MCF 10A (cell line): ENCODE results near the gene NSUN3. TPM values are rescaled to one million over a fixed set of nuclear protein-coding genes. Genes with fewer than 3 reads are reported as not detected.
A peak's percentile ranks its signal among the peaks of the same experiment; 100 is the strongest.
"Not testable (repeated sequence)": the region's sequence is repeated elsewhere in the genome, so short reads cannot be mapped to it uniquely, and the experiment has no call there.

Experiments
- BruUV-seq: library from RNA; stranded (reverse); fragments of 400-500 nt; replicated peaks from 2 replicates; lab custom pipeline; 2021; lab: Mats Ljungman, UMichigan
- CTCF ChIA-PET: fragments of 300-600 bp; sonication (Branson Sonifier 250); formaldehyde crosslinking; extraction: SDS; loops from one replicate; lab custom pipeline; 2021; ENCODE audit warnings: antibody characterized with exemption, inconsistent platforms; lab: Yijun Ruan, JAX
- POLR2A ChIA-PET: fragments of 300-600, 350-650 bp; sonication (Branson Sonifier 250); formaldehyde crosslinking; extraction: SDS; loops from one replicate; lab custom pipeline; 2020; ENCODE audit warnings: antibody characterized with exemption, inconsistent platforms; lab: Yijun Ruan, JAX
- DNase-seq: peaks from one replicate; pipeline ENCODE4 v3.0.0-alpha.2; 2018; ENCODE audit not compliant: unreplicated experiment
- H3K27ac Mint-ChIP-seq: one replicate; pipeline ENCODE4 v1.8.0; 2022; ENCODE audit warnings: mild to moderate bottlenecking, low read depth, mixed read lengths; ENCODE audit not compliant: unreplicated experiment
- H3K27me3 Mint-ChIP-seq: one replicate; pipeline ENCODE4 v1.8.0; 2022; ENCODE audit warnings: mixed read lengths; ENCODE audit not compliant: insufficient read depth, unreplicated experiment
- H3K36me3 Mint-ChIP-seq: one replicate; pipeline ENCODE4 v1.8.0; 2022; ENCODE audit warnings: mild to moderate bottlenecking, moderate library complexity, mixed read lengths; ENCODE audit not compliant: insufficient read depth, unreplicated experiment
- H3K4me1 Mint-ChIP-seq: one replicate; pipeline ENCODE4 v1.8.0; 2022; ENCODE audit warnings: mixed read lengths; ENCODE audit not compliant: insufficient read depth, unreplicated experiment
- H3K4me3 Mint-ChIP-seq: one replicate; pipeline ENCODE4 v1.8.0; 2022; ENCODE audit warnings: mild to moderate bottlenecking, moderate library complexity, mixed read lengths; ENCODE audit not compliant: unreplicated experiment
- H3K9me3 Mint-ChIP-seq: one replicate; pipeline ENCODE4 v1.8.0; 2022; ENCODE audit warnings: mixed read lengths; ENCODE audit not compliant: unreplicated experiment
- CTCF ChIP-seq: fragments of 200-600 bp; IDR thresholded peaks from one replicate; pipeline ENCODE4 v1.8.0; 2022; ENCODE audit warnings: antibody characterized with exemption, mild to moderate bottlenecking; ENCODE audit not compliant: unreplicated experiment
- intact Hi-C: fragments of 100-400 bp; cut with micrococcal nuclease; formaldehyde crosslinking; loops from 2 replicates; pipeline ENCODE4 v1.14.1; 2022
- total RNA-seq: library from RNA; stranded (reverse); gene quantifications from 2 replicates; pipeline ENCODE4 v1.2.3, GENCODE V29; 2022

The NSUN3 gene
- total RNA-seq, 1 experiment from 2014 or later: 13.0 TPM

GRCh38 chr3:94071713-94072284, 8.9 kb downstream of the NSUN3 start:
- CTCF ChIA-PET: interaction anchor here (0.7 to 1.5 kb wide), 3 partner anchors 35 to 85 kb away, joined by 3 to 13 read pairs (median 3); no protein-coding TSS in a partner anchor
- DNase-seq: no peak

GRCh38 chr3:94076055-94076454, 13.2 kb downstream of the NSUN3 start:
- Mint-ChIP-seq H3K27ac (no peak overlapping the region), H3K9me3 (peaks cover 8% of the 10 kb centered on the region), H3K4me1 (peaks cover 7% of the 10 kb centered on the region), H3K4me3 (no peak overlapping the region), H3K27me3 (no peaks in the 10 kb centered on the region), H3K36me3 (peaks cover 23% of the 10 kb centered on the region)
- intact Hi-C loops: no loop called here
- peak; percentile 2 for DNase-seq
- ChIA-PET CTCF (no interaction called here), POLR2A (no interaction called here)
- no peak for TF ChIP-seq CTCF
- no TSS peak for BruUV-seq

More at GRCh38 chr3:94071713-94072284, 8.9 kb downstream of the NSUN3 start:
- intact Hi-C loops: no loop called here
- H3K27me3 Mint-ChIP-seq: no peaks in the 10 kb centered on the region
- no peak overlapping the region for H3K4me3 Mint-ChIP-seq
- H3K27ac Mint-ChIP-seq: no peak overlapping the region
- TF ChIP-seq CTCF: no peak
- no TSS peak for BruUV-seq
- POLR2A ChIA-PET: interaction anchor here (0.8 to 1.0 kb wide), 2 partner anchors 9 to 15 kb away, joined by 4 read pairs; partner anchors contain the start of genes DHFR2 and NSUN3
- peaks cover 24% of the 10 kb centered on the region for H3K36me3 Mint-ChIP-seq
- H3K4me1 Mint-ChIP-seq: peaks cover 5% of the 10 kb centered on the region
- H3K9me3 Mint-ChIP-seq: peaks cover 17% of the 10 kb centered on the region

- POLR2A ChIA-PET, H3K4me3 Mint-ChIP-seq, H3K27ac Mint-ChIP-seq, DNase-seq, intact Hi-C loops, H3K9me3 Mint-ChIP-seq, H3K27me3 Mint-ChIP-seq, BruUV-seq, H3K4me1 Mint-ChIP-seq: not testable (repeated sequence)
- CTCF ChIA-PET: interaction anchor here (5.9 kb wide), 1 partner anchor 13 kb away, joined by 37 read pairs; no protein-coding TSS in a partner anchor
- H3K36me3 Mint-ChIP-seq: peaks cover 17% of the 10 kb centered on the region
These were observed 17.7 kb downstream of the NSUN3 start for GRCh38 chr3:94080552-94080951.

GRCh38 chr3:94081884-94082283, 19.0 kb downstream of the NSUN3 start:
- ChIA-PET POLR2A (interaction anchor here (0.9 kb wide), 1 partner anchor 20 kb away, joined by 3 read pairs; the partner anchor contains the start of gene DHFR2), CTCF (interaction anchor here (5.9 kb wide), 1 partner anchor 14 kb away, joined by 37 read pairs; no protein-coding TSS in a partner anchor)
- Mint-ChIP-seq H3K9me3 (no peaks in the 10 kb centered on the region), H3K36me3 (peaks cover 25% of the 10 kb centered on the region), H3K27me3 (no peaks in the 10 kb centered on the region), H3K27ac (no peak overlapping the region), H3K4me1 (peaks cover 7% of the 10 kb centered on the region), H3K4me3 (no peak overlapping the region)
- no TSS peak for BruUV-seq
- no peak for DNase-seq
- TF ChIP-seq CTCF: no peak
- intact Hi-C loops: no loop called here
